Esophagus muscularis mucosa (tissue), 4 donors: Measurements from ENCODE around the gene ADISSP. TPM values are rescaled to one million over a fixed set of nuclear protein-coding genes. Genes with fewer than 3 reads are reported as not detected.

Experiments used
- DNase-seq: peaks from one replicate; pipeline ENCODE4 v3.0.0-alpha.2; 2017; ENCODE audit errors: extremely low spot score
- H3K27ac ChIP-seq, 4 donors: fragments of 200-600 bp; sonication (generic); replicated peaks in 1 of 4; 1 replicate in 3 of 4; 2 replicates in 1 of 4; pipeline ENCODE4 v1.5.1; 2016 to 2019; ENCODE audit warnings: mild to moderate bottlenecking in 1 of 4
- H3K27me3 ChIP-seq, 4 donors: fragments of 200-600 bp; sonication (generic); one replicate each; pipeline versions ENCODE4 v1.5.1 to v1.6.0; 2016 to 2019
- H3K36me3 ChIP-seq, 4 donors: fragments of 200-600 bp; sonication (generic); one replicate each; pipeline ENCODE4 v1.5.1; 2016 to 2019
- H3K4me1 ChIP-seq, 4 donors: fragments of 200-600 bp; sonication (generic); one replicate each; pipeline ENCODE4 v1.5.1; 2016 to 2019
- H3K4me3 ChIP-seq, 4 donors: fragments of 200-600 bp; sonication (generic); 1 replicate in 2 of 4; 2 replicates in 2 of 4; pipeline ENCODE4 v1.5.1; 2016 to 2019; ENCODE audit warnings: mild to moderate bottlenecking in 4 of 4, moderate library complexity in 1 of 4
- H3K9me3 ChIP-seq, 4 donors: fragments of 200-600 bp; sonication (generic); 1 replicate in 3 of 4; 2 replicates in 1 of 4; pipeline ENCODE4 v1.5.1; 2016 to 2019
- CTCF ChIP-seq, 3 experiments: fragments of 200-600 bp in 2 of 3; fragments of 450-650 bp in 1 of 3; sonication (generic) in 2 of 3; IDR thresholded peaks; one replicate each; pipeline ENCODE4 v1.5.1; 2017 to 2019; ENCODE audit warnings: antibody characterized with exemption in 3 of 3, mild to moderate bottlenecking in 2 of 3, moderate library complexity in 1 of 3
- EP300 ChIP-seq: sonication (generic); formaldehyde crosslinking; IDR thresholded peaks from one replicate; pipeline ENCODE4 v1.6.1; 2017; ENCODE audit warnings: antibody characterized with exemption
- POLR2A ChIP-seq: fragments of 450-650 bp; IDR thresholded peaks from one replicate; pipeline ENCODE4 v1.6.1; 2017; ENCODE audit warnings: antibody characterized with exemption, moderate library complexity, mild to moderate bottlenecking, low read depth
- POLR2AphosphoS5 ChIP-seq, 2 donors: sonication (generic); formaldehyde crosslinking; IDR thresholded peaks; one replicate each; pipeline ENCODE4 v1.6.1; 2017; ENCODE audit warnings: antibody characterized with exemption in 2 of 2
- WGBS: methylation state at CpG from one replicate; pipeline ENCODE4 v1.1.5; 2018; 5-methylcytosine and 5-hydroxymethylcytosine counted together
- intact Hi-C: fragments of 100-400 bp; cut with DNase I; formaldehyde crosslinking; loops from one replicate; pipeline ENCODE4 v1.15.1; 2023
- total RNA-seq, 4 donors: library from RNA; depleted of rRNA; stranded (reverse); fragments of >200 nt; gene quantifications; one replicate each; pipeline versions ENCODE4 v1.1.0 to v1.2.1, GENCODE V29; 2016

The ADISSP gene
- total RNA-seq, 4 donors from 2014 or later, result 56.5 to 96.1 (median 73.6) TPM

- no peaks in the 10 kb centered on the region for H3K9me3 ChIP-seq
- DNase-seq, result peak; percentile 93
- H3K4me3 ChIP-seq, result peak overlapping the region; percentile 55 to 66 (median 59)
- no peaks in the 10 kb centered on the region for H3K27me3 ChIP-seq
- intact Hi-C loops, result no loop called here
- WGBS, result 16% methylated on average over 15 of the region's 70 CpGs
- peak overlapping the region in 3 of 4 donors; percentile 36 to 49 (median 39) for H3K27ac ChIP-seq
- TF ChIP-seq POLR2A (no peak), CTCF (IDR thresholded peaks at IDR 0.05) (peak in 1 of 3 experiments; percentile 21), POLR2AphosphoS5 (IDR thresholded peaks at IDR 0.05) (peak in 1 of 2 donors; percentile 52)
- peaks cover 22 to 41% (median 38%) of the 10 kb centered on the region in 4 donors for H3K4me1 ChIP-seq
- H3K36me3 ChIP-seq, result peaks cover 0 to 7% (median under 1%) of the 10 kb centered on the region in 4 donors
Observed at GRCh38 chr20:3777716-3778629, 10.4 kb upstream of the ADISSP start.

- Histone ChIP-seq H3K27ac (peak overlapping the region in 3 of 4 donors; percentile 36 to 49 (median 39)), H3K4me3 (peak overlapping the region; percentile 55 to 66 (median 59)), H3K36me3 (peaks cover 0 to under 1% (median 0%) of the 10 kb centered on the region in 4 donors), H3K27me3 (no peaks in the 10 kb centered on the region), H3K4me1 (peaks cover 22 to 40% (median 33%) of the 10 kb centered on the region in 4 donors), H3K9me3 (no peaks in the 10 kb centered on the region)
- intact Hi-C loops, result no loop called here
- no peak for DNase-seq
- TF ChIP-seq CTCF (IDR thresholded peaks at IDR 0.05) (no peak), EP300 (no peak), POLR2A (no peak), POLR2AphosphoS5 (IDR thresholded peaks at IDR 0.05) (no peak)
- 25% methylated on average over 10 of the region's 16 CpGs for WGBS
Observed at GRCh38 chr20:3777381-3777715, 9.8 kb upstream of the ADISSP start.

- no peak for TF ChIP-seq POLR2AphosphoS5 (IDR thresholded peaks at IDR 0.05)
- no peak for TF ChIP-seq POLR2A
- no peak for TF ChIP-seq CTCF (IDR thresholded peaks at IDR 0.05)
- no peak for TF ChIP-seq EP300
- no peak overlapping the region for H3K27ac ChIP-seq
- no peaks in the 10 kb centered on the region for H3K9me3 ChIP-seq
- DNase-seq, result no peak
- no peaks in the 10 kb centered on the region for H3K27me3 ChIP-seq
- WGBS, result 90% methylated on average over 3 of the region's 4 CpGs
- no peak overlapping the region for H3K4me3 ChIP-seq
- H3K4me1 ChIP-seq, result peaks cover 13 to 27% (median 22%) of the 10 kb centered on the region in 4 donors
- no peaks in the 10 kb centered on the region for H3K36me3 ChIP-seq
- intact Hi-C loops, result no loop called here
Observed at GRCh38 chr20:3775457-3776108, 8.0 kb upstream of the ADISSP start.

- H3K27ac ChIP-seq, result no peak overlapping the region
- no peaks in the 10 kb centered on the region for H3K9me3 ChIP-seq
- intact Hi-C loops, result loop anchor here (5.0 kb wide), 1 partner anchor 94 kb away; no protein-coding TSS in a partner anchor
- TF ChIP-seq CTCF (IDR thresholded peaks at IDR 0.05) (no peak), POLR2A (no peak), EP300 (no peak), POLR2AphosphoS5 (IDR thresholded peaks at IDR 0.05) (no peak)
- H3K4me1 ChIP-seq, result peaks cover 22 to 29% (median 25%) of the 10 kb centered on the region in 4 donors
- no peaks in the 10 kb centered on the region for H3K36me3 ChIP-seq
- 81% methylated on average over 7 of the region's 7 CpGs for WGBS
- H3K4me3 ChIP-seq, result no peak overlapping the region
- H3K27me3 ChIP-seq, result no peaks in the 10 kb centered on the region
- no peak for DNase-seq
Observed at GRCh38 chr20:3771552-3772058, 4.1 kb upstream of the ADISSP start.
